GM19397 (cell line): ENCODE data around the gene F5.
A peak's percentile ranks its signal among the peaks of the same experiment; 100 is the strongest.
"Not testable (repeated sequence)": the region's sequence is repeated elsewhere in the genome, so short reads cannot be mapped to it uniquely, and the experiment has no call there.

Experiments
- ATAC-seq: cut with Tn5 transposase; IDR thresholded peaks from one replicate; pipeline ENCODE4 v1.9.1; 2021; ENCODE audit warnings: mild to moderate bottlenecking, moderate library complexity; ENCODE audit not compliant: unreplicated experiment

Gene F5

GRCh38 chr1:169546087-169546995 is 39.9 kb downstream of the F5 start:
- peak; percentile 57 for ATAC-seq

- no peak for ATAC-seq
Measured at GRCh38 chr1:169545472-169545871, 40.8 kb downstream of the F5 start.

- no peak for ATAC-seq
Measured at GRCh38 chr1:169538998-169539871, 47.0 kb downstream of the F5 start.

GRCh38 chr1:169534653-169535052 is 51.6 kb downstream of the F5 start:
- ATAC-seq, result no peak

- not testable (repeated sequence) for ATAC-seq
Measured at GRCh38 chr1:169533528-169534190, 52.6 kb downstream of the F5 start.

GRCh38 chr1:169530448-169530847 is 55.8 kb downstream of the F5 start:
- no peak for ATAC-seq

- no peak for ATAC-seq
Measured at GRCh38 chr1:169529068-169529642, 57.1 kb downstream of the F5 start.

GRCh38 chr1:169528215-169529067 is 57.8 kb downstream of the F5 start:
- ATAC-seq, result no peak

- ATAC-seq, result no peak
Measured at GRCh38 chr1:169527451-169528214, 58.6 kb downstream of the F5 start.

- no peak for ATAC-seq
Measured at GRCh38 chr1:169527001-169527400, 59.3 kb downstream of the F5 start.

- ATAC-seq, result no peak
Measured at GRCh38 chr1:169526120-169526832, 60.0 kb downstream of the F5 start.

GRCh38 chr1:169525391-169525790 is 60.9 kb downstream of the F5 start:
- no peak for ATAC-seq

GRCh38 chr1:169523904-169524303 is 62.4 kb downstream of the F5 start:
- no peak for ATAC-seq

- ATAC-seq, result no peak
Measured at GRCh38 chr1:169521226-169521625, 65.1 kb downstream of the F5 start.

- ATAC-seq, result no peak
Measured at GRCh38 chr1:169517558-169518186, 68.6 kb downstream of the F5 start.

GRCh38 chr1:169515641-169516040 is 70.6 kb downstream of the F5 start:
- no peak for ATAC-seq

- ATAC-seq, result no peak
Measured at GRCh38 chr1:169514566-169515270, 71.6 kb downstream of the F5 start.
